ENCODE data around the gene KRT82. TPM values are rescaled to one million over a fixed set of nuclear protein-coding genes. Genes with fewer than 3 reads are reported as not detected.

The KRT82 gene
- polyA plus RNA-seq, 10 donors: not detected

DNA sequence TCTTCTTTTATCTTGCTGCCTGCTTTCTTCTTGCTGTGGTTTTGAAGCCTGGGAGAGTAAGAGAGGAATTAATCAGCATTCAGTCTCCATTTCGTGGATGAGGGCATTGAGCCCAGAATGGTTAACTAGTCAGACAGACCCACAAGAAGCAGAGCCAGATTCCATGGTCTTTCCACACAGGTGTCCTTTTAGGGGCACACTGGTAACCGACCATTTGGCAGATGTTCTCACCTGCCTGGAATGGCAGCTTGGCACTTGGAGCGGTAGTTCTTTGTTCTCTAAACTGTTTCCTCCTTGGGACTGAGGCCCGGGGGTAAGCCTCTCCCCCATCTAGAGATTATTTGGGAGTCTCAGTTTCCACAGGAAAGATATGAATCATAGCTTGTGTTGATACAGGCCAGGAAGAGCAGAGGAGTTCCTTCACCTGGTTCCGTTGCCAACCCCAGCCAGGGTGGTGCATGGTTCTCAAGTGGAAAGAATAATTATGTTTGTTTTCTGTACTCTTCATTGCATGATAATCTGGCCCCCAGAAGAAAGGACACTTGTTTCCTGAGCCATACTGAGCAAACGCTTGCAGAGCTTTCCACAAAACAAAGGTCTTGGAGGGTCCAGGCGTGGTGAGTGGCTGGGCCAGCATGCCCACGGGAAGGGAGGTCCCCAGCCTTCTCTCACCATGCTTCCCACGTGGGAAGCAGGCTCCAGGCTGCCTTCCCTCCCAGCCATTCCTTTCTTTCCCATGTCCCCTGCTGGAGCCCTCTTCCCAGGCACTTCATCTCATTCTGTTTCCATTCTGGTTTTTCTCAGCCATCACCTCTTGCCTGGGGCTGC lies 30.1 kb upstream of the KRT82 start:
- no peak for DNase-seq

DNA sequence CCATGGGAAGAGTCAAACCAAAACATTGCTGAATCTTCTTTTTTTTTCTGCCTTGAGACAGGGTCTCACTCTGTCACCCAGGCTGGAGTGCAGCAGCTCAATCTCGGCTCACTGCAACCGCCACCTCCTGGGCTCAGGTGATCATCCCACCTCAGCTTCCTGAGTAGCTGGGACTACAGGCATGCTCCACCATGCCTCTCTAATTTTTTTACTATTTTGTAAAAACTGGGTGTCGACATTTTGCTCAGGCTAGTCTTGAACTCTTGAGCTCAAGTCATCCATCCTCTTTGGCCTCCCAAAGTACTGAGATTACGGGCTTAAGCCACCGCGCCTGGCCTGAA lies 29.5 kb upstream of the KRT82 start:
- no peak for DNase-seq

DNA sequence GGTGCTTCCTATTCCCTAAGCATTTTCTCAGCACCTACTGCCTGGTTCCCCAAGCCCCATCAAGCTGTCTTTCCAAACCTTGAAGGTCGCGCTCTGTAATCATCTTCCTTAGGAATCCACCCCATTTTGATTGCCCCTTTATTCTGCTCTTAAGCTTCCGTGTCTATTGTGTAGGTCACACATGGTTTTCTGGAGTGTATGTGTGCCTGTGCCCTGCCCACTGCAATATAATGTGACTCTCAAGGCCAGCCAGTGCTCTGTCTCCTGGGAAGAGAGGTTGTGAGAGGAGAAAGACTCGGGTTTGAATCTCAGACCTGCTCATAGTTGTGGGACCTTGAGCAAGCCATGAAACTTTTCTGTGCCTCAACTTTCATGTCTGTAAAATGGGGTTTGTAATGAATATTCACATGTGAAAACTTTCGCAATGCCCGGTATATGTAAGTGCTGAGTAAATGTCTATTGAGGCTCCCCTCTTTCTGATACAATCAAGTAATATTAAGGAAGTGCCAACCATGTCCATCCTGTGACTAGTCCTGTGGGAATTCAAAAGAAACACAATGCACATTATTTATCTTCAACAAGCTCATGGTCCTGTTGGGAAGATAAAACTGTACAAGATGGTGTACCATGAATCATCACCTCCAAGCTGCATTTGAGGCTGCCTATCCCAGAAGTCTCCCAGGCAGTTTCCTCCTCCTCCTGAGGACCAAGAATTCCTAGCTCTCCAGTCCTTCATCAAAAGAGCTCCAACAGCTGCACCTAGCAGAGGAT lies 28.8 kb upstream of the KRT82 start:
- no peak for DNase-seq

DNA sequence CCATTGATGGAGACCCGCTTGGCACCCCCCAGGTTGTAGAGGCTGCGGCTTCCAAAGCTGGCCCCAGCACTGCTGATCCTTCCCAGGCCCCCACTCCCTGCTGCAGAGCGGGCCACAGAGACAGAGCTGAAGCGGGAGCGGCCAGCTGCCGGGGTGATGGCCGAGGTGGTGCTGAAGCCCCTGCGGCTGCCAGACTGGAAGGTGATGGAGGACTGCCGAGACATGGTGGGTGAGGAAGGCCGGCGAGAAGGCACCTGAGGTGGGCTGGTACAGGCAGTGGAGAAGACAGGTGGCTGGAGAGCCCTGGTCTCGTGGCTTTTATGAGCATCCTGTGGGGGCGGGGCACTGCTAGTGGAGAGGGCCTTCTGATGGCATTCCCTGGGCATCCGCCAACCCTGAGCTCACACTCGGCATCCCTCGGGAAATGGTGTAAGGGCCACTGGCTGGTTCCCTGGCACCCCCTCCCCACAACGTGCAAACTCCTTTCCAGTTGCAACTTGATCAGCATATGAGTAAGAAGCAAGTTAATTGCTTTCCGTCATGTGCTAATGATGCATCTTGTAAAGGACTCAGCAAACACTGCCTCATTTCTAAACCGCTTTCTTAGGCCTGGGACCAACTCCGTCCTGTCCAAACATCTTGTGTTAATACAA lies 28.1 kb upstream of the KRT82 start, which contains the start of gene KRT75:
TSS of gene KRT75 (minus strand) at position 291 of the 653 bp plus-strand sequence. CDS start at position 224, 67 bp downstream.
- DNase-seq: no peak

DNA sequence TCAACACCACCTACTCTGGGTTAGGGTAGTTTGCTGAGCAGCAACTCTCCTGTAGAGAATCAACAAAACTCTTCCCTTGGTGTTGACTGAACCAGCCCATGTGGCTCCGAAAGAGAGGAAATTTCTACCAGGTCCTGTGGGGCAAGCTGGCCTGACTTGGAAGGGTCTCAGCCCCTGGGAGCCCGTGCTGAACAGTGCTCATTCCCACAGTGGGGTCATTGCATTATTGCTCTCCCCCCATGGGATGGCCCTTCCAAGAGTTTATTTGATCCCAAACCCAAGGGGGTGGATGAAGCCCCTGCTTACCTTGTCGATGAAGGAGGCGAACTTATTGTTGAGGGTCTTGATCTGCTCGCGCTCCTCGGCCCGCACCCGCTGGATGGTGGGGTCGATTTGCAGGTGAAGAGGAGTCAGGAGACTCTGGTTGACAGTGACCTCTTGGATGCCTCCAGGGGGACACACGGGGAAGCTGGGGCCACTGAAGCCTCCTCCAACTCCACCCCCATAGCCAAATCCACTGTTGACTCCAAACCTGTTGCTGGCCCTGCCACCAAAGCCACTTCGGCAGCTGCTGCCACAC lies 27.5 kb upstream of the KRT82 start:
- DNase-seq: no peak

DNA sequence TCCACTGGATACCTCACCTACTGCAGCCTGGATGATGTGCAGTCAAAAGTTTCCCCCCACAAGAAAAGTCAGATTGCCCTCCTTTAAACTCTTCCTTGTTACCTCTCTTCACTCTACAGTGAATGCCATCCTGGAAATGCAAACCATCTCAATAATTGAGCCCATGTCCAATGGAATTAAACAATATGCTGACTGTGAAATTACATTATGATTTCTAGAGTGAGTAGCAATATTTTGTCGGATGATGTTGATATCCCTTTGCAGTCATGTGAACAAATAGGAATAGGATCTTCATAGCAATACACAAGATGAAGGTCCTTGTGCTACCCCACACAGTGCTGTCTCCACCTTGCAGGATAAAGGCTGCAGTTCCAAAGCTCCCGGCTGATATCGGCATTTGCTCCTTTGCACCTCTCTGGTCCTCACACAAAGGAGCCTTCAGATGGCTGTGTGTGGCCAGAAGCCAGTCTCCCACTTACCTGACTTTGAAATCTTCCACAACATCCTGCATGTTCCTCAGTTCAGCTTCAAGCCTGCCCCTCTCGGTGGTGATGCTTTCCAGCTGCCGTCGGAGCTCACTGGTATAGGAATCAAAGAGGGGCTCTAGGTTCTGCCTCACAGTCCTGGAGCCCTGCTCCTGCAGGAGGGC lies 26.5 kb upstream of the KRT82 start:
- DNase-seq: no peak

DNA sequence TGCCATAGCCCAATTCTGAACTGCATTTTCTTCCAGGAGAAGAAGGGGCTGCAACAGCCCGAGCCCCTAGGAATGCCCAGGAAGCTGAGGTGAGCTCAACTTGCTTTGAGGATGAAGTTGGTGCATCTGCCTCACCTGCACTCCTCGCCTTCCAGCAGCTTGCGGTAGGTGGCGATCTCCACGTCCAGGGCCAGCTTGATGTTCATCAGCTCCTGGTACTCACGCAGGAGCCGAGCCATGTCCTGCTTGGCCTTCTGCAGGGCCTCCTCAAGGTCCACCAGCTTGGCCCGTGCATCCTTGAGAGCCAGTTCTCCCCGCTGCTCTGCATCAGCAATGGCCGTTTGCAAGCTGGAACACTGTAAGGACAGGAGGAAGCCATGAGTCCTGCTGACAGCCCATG lies 22.0 kb upstream of the KRT82 start:
- no peak for DNase-seq

DNA sequence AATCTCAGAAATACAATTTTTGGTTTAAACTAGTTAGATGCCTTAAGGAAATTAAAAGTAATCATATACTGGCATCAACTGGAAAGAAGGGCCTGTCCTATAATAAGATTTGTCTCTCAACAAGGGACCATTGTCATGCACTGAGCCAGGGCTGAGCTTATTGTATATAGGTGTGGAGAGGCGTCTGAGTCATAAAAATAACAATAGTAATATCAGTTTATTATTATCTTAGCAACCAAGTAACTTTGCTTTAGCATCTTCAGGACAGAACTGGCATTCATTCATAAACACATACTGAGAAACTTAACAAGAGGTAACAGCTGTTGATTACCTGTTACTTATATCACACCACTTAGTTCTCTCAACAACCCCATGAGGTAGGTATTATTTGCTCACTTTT lies 20.9 kb upstream of the KRT82 start:
- no peak for DNase-seq

DNA sequence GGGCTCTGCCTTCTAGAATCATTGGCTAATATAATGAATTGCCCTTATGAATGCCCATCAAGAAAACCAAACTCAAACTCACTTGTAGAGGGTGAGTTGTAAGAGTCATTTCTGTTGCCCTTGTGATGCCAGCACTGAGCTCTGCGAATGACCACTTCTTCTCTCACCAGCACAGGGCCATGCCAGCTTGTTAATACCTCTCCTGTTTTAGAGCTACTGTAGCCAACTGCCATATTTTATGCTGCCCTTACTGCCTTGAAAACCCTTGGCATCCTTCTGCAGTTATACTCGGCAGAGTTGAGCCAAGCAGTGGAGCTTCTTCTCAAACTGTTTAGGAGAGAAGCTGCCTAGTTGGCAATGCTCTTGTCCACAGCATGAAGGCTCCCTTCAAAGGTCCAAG lies 19.9 kb upstream of the KRT82 start:
- DNase-seq: no peak

DNA sequence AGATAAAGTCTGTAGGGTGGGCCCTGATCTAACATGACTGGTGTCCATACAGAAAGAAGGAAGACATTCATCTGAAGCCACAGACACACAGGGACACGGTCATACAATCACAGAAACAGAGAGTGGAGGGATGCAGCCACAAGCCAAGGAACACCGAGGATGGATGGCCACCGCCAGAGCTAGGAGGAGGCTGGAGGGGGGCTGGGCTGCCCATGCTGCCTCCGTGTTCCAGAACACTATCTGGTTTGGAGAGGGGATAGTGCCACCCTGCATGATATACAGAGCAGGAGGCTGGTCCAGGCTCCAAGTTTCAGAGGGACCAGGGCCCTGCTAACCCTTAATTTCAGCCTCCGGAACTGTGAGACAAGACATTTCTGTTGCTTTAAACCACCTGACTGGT lies 19.3 kb upstream of the KRT82 start:
- no peak for DNase-seq

DNA sequence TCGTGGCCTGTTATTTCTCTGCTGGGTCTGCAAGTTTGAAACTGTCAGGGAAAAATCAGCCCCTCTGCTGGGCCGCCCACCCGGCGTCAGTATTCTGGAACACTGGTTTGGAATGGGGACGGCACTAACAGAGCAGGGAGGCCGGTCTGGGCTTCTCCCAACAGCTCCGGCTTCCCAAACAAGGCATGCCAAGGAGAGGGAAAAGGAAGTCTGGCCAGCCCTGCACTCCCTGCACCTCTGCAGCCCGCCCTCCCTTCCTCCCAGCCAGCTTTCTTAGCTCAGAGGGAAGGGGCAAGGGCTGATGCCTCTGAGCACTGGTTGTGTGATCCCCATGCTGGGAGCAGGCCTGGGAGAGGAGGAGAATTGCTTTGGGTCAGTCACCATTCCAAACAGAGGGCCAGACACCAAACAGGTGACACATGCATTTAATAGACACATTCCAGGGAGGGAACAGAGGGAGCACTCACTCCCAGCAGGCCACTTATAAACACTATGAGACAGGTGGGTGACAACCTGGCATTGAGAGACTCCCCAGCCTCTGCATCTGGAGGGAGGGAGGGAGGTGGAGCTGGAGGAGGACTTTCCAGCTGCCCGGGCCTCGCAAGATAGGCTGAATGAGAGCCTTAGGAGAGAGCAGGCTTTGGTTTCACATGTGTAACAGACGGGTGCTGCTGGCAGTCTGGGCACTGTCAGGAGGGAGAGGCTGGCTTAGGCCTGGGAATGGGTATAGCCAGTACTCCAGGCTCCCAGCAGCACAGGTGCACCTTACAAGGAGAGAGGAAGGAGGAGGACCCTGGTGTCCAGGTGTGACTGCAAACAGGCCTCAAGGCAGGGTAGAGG lies 17.7 kb upstream of the KRT82 start:
- DNase-seq: peak in 2 of 3 donors; percentile 10 to 33

DNA sequence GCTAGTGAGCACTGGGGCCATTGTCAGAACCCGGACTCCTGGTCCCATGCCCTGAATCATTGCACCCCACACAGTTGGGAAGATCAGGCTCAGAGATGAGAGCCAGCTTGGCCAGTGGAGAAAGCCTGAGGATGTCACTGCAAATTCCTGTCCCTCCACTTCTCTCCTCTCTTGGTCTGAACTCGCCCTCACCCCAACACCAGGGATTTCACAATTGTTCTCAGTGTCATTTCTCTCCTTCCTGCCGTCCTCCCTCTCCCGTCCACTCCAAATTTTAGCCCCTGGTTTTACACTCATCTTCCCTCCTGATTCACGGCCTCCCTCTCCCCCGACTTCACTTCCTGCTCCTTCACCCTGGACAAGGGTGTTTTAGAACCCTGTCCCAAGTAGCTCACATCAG lies 16.9 kb upstream of the KRT82 start:
- DNase-seq: peak in 1 of 3 donors; percentile 13

DNA sequence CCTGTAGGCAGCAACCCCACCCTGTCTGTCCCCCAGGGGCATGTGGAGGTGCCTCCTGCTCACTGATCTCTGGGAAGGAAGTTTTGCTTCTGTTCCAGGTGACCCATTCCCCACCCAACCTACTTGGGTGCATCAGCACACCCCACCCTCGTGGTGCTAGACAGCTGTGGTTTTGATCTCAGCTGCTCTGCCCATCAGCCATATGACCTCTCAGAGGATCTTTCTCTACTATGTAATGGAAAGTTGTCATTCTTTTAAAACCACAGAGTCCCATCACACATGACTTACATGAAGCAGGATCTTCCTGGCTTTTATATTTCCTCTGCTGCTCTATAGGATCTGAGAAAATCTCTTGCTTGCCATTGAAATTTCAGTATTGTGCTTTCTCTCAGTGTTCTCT lies 13.5 kb upstream of the KRT82 start:
- DNase-seq: no peak

DNA sequence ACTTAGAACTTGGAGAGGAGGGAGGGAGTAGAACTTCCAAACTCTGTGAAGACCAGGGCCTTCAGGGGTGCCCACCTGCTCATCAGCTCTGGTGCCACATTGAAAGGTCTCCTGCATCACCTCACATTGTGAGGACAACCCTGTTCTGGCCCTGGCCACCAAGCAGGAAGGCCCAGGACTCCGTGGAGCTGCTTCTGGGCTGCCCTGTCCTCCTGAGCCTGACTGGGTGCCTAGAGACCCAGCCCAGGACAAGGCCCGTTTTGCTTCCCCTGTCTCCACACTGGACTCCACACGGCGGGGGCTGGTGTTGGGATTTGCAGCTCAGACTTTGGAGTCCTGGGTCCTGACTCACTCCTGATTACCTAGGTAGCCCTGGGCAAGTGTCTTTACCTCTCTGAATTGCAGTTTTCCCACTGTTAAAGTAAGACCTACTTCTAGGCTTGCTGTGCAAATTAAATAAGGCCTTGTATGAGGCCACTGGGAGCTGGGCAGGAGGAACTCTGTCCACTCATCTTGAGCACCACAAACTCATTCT lies 12.5 kb upstream of the KRT82 start:
- no peak for DNase-seq

DNA sequence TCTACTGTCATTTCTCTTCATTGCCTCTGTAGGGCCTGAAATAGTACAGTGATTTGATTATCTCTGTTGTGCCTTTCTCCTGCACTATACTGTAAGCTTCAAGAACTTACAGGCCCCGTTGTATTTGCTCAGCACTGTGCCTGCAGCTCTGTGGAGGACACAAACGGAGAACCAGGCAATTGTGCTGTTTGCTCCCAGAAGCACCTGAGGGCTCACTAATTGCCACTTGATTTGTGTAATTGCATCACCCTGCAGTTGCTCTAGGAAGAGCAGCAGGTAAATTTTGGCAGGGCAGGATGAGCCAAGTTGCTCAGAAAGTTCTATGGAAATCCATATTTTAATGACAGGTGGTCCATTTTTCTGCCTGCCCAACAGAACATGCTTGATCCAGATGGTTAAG lies 11.6 kb upstream of the KRT82 start:
- DNase-seq: no peak

DNA sequence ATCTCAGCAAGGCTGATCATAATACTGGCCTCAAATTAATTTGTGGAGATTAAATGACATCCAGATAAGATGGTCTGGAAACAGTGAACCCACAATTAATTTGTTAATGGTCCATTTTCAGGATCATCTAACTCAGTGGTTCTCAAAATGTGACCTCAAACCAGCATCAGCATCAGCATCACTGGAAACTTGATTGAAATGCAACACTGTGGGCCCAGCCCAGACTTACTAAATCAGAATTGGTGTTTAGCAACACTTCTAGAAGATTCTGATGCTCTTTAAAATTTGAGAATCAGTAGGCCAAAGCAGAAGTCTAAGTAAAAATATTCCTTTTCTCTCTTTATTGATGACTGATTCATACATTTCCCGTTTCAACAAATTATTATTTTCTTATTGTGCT lies 10.7 kb upstream of the KRT82 start:
- DNase-seq: no peak

DNA sequence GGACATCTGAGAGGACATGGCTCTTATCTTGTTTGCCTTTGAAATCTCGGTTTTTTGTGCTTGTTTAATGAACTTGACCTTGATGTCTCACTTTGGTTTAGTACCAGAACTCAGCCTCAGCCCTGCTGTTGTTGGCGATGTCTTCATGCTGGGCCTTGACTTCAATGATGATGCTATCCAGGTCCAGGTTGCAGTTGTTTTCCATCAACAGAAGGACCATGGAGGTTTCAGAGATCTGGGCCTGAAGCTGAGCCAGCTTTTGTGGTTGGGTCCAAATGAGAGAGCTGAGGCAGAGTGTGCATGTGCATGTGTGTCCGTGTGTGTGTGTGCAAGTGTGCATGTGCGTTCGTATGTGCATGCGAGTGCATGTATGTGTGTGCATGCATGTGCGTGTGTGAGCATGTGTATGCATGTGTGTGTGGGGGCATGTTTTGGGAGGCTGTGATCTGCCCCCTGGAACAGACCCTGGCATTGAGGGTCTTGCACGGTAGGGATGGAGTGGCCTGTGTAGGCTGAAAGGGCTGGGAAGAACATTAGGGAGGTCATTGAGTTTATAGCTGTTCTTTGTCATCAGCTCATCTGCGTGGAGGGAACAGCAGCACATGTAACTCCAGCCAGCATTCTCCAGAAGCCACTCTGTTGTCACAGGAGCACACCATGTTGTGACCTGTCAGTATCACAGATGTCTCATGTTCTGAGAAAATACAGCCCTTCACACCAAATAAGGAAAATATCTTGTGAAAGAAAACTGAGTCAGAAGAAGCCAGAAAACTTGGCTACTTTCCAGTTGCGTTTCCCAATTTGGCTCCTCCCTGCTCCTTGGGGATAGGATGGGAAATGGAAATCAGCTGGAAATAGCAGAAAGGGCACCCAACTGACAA lies 10.0 kb upstream of the KRT82 start:
- DNase-seq: peak; percentile 30 to 70 (median 49)

DNA sequence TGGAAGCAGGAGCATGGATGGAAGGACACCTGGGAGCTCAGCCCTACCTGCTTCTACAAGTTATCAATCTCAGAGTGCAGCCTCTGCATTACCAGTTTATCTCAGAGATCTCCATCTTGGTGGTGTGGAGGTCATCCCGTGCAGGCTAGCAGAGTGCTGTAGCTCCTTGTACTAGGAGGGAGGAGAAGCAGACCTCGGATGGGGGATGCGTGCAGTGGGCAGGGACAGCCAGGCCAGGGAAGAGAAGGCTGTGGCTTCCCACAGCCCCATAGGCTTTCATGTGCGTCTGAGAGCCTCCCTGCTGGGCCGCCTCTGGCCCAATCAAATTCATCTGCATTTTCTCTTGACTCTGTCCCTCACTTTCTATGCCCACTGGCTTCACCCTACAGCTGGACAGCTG lies 8.8 kb upstream of the KRT82 start:
- no peak for DNase-seq

DNA sequence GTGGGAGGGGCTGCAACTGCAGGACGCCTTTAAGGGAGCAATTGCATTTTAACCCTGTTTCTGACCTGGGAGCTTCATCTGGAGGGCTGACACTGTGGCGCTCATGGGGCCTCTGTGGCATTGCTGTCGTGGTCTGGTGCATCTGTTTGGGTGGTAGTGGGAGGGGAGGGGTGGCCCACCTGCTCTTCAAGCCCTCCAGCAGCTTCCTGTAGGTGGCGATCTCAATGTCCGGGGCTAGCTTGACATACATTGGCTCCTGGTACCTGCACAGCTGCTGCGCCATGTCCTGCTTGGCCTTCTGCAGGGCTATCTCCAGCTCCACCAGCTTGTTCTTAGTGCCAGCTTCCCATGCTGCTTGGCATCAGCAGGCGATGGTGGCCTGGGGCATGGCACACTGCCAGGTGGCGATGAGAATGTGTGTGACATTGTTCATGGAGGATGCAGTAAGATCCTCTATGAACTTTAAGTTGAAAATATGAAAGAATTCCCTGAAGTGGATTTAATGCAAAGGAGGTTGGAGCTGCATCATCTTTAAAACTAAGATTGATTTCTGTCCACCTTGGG lies 7.7 kb upstream of the KRT82 start:
- no peak for DNase-seq
